NCI-H748 (cell line): ENCODE data around the gene RNF220.

Experiments used
- DNase-seq: peaks from one replicate; lab custom pipeline; 2025; ENCODE audit not compliant: unreplicated experiment; lab: John Stamatoyannopoulos, UW

Gene RNF220

DNA sequence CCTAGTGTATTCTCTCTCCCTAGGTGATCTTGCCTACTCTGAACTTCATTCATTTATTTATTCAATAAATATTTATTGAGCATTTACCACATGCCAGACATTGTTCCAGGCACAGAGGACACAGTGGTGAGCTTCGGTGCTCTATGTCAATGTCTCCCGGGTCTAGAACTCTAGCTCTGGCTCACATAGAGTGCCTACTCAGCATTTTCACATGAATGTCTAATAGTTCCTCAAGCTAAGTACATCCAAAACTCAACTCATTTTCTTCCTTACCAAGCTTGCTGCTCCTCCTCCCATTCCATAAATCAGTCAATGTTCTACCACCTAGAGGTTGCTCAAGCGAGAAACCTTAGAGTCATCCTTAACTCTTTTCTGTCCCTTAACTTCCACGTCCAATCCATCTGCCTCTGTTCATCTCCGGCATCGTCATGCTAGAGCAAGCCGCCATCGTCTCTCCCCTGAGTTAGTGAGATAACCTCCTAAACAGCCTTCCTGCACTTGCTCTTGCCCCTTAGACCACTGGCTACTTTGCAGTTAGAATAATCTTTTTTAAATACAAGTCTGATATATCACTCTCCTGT lies 201.7 kb downstream of the RNF220 start:
- no peak for DNase-seq

DNA sequence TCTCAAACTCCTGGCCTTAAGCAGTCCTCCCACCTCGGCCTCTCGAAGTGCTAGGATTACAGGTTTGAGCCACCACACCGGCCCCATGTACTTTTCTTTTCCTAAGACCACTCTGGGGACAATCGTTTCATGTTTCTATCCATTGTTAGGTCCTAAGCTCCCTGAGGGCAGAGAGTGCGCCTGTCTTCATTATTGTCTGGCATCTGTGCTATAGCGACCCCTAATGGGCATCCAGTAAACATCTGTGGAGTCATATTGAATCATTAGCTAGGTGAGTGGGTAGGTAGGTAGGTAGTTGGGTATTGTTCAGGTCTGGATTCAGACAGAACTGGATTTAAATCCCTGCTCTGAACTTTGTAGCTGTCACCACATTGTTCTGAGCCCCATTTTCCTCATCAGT lies 203.1 kb downstream of the RNF220 start:
- DNase-seq, result peak; percentile 41

DNA sequence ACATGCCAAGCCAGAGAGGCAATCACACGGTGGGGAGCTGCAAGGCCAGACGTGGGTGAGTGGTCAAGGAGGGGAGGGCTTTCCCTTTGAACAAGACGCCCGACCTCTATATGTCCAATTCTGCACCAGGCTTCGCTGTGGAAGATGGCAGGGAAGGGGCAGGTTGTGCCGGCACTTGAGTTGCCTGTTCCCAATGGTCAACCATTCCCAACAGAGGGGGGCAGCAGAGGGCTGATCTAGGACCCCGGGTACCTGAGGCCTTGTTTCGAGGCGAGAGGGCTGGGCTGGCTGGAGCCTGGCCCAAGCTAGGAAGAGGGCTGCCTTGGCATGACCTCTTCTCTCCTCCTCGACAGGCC lies 204.3 kb downstream of the RNF220 start:
- peak; percentile 51 for DNase-seq

GRCh38 chr1:44609768-44610526 lies 204.9 kb downstream of the RNF220 start:
- peak; percentile 17 for DNase-seq

GRCh38 chr1:44610527-44611148 lies 205.6 kb downstream of the RNF220 start:
- no peak for DNase-seq

DNA sequence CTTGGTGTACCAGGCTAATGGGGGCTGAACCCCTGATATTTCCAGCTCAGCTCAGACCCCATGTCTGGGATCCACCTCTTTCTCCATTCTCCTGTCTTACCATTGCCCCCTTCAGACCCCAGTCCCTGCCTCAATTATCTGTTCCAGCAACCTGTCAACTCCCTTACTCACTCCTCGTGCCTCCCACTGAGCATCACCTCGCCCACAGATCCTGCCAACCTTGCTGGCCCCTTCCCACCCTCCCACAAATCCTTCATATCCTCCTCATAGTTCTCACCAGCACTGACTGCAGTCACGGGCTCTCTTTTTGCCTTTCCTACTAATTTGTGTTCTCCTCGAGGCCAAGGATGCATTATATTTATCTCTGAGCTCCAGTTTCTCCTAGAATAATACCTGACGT lies 206.4 kb downstream of the RNF220 start:
- no peak for DNase-seq

GRCh38 chr1:44611866-44612265 lies 206.8 kb downstream of the RNF220 start:
- DNase-seq, result no peak

- no peak for DNase-seq
Measured at GRCh38 chr1:44613941-44614340, 208.9 kb downstream of the RNF220 start.

- DNase-seq, result no peak
Measured at GRCh38 chr1:44616284-44616990, 211.4 kb downstream of the RNF220 start.

- DNase-seq, result peak; percentile 35
Measured at GRCh38 chr1:44616991-44617702, 212.1 kb downstream of the RNF220 start.

DNA sequence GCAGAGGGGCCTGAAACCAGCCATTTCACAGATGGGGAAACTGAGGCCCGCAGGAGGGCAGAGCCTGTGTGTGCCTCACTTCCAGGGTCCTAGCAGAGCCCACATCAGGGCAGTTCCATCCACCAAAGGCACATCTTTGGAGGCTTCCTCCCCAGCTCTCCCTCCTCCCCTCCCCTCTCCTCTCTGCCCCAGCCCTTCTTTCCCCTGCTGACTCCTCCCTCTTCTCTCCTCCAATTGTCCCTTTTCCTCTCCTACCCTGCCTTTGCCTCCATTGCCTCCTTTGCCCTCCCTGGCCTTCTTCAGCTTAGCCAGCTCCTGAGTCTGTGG lies 212.6 kb downstream of the RNF220 start:
- no peak for DNase-seq

GRCh38 chr1:44619261-44619900 lies 214.3 kb downstream of the RNF220 start:
- DNase-seq, result no peak

GRCh38 chr1:44620072-44620471 lies 215.0 kb downstream of the RNF220 start:
- DNase-seq, result no peak

DNA sequence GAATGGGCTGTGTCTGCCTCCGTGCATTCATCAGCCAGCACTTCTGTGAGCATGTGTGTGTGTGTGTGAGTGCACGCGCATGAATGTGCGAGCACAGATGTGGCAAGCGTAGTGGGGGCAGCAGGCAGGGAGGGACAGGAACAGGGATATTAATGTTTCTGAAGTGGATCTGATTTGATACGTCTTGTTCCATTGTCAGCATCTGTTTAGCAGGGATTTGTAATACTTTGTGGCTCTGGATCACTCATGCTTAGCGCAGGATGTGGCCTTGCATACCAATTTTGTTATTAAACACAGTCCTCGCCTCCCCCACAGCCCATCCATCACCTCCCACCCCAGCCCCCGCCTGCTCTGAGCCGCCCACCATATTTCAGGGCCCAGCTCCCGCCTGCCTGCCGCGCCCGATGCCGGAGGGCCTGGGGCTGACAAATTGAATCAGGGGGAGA lies 216.8 kb downstream of the RNF220 start:
- no peak for DNase-seq

- no peak for DNase-seq
Measured at GRCh38 chr1:44624268-44624901, 219.3 kb downstream of the RNF220 start.

GRCh38 chr1:44625348-44625747 lies 220.3 kb downstream of the RNF220 start:
- no peak for DNase-seq

DNA sequence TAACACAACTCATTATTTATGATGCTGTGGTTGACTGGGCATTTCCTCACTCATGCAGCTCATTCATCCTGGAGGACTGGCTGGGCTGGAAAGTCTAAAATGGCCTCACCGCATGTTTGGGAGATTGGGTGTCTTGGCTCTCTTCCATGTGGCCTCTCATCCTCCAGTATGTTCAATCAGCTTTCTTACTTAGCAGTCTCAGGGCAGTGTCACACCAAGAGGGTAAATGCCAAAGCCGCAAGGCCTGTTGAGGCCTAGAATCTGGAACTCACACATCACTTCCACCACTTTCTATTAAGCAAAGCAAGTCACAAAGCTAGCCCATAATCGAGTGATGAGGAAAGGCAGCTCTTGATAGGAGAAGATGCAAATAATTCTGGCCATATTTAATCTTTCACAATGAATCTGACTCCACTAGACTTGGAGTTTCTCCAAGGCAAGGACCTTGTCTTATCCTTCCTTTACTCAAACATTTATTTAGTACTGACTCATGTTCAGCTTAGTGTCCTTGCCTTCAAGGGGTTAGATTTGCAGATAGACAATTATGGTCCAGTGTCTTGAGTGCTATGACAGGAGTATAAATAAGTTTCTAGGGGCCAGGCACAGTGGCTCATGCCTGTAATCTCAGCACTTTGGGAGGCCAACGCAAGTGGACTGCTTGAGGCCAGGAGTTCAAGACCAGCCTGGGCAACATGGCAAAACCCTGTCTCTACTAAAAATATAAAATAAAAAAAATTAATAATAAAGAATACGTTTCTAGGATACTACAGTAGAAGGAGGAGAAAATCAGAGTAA lies 224.1 kb downstream of the RNF220 start:
- no peak for DNase-seq

- no peak for DNase-seq
Measured at GRCh38 chr1:44630116-44630515, 225.1 kb downstream of the RNF220 start.

GRCh38 chr1:44631333-44631646 lies 226.2 kb downstream of the RNF220 start:
- DNase-seq, result no peak
